HG03571 (cell line): ENCODE results near the gene ZNF329.
"Not testable (repeated sequence)": the region's sequence is repeated elsewhere in the genome, so short reads cannot be mapped to it uniquely, and the experiment has no call there.

Experiments used
- ATAC-seq: cut with Tn5 transposase; IDR thresholded peaks from one replicate; pipeline ENCODE4 v1.9.1; 2021; ENCODE audit not compliant: unreplicated experiment

The ZNF329 gene

DNA sequence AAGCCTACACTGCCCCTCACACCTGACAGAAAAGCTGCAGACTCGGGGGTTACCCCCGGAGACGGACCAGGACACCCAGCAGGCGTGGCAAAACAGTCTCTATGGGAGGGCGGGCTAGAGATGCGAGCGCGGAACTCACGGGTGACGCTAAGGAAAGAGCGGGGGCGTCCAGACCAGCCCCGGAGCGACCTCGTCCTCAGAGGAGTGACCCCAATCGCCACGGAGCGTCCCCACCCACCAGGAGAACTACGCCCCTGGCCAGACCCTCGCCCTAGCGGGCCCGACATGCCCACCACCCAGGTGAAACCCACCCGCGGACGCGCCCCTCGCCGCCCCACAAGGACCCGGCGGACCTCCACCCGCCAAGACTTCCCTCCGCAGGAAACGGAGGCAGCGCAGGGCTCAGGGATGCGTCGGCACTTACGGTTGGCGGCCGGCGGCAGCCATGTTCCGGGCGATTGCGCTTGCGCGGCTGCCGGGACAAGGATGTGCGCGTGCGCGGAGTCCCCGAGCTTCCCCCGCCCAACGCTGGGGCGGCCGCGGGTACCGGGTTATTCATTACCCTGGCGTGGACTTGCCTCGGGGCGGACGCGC is at the start of gene ZNF329:
Gene ZNF329, minus strand, starts transcription at position 462 of the 594 bp plus-strand sequence. CDS start 21,286 bp downstream, outside the sequence.
- ATAC-seq = peak; percentile 50

DNA sequence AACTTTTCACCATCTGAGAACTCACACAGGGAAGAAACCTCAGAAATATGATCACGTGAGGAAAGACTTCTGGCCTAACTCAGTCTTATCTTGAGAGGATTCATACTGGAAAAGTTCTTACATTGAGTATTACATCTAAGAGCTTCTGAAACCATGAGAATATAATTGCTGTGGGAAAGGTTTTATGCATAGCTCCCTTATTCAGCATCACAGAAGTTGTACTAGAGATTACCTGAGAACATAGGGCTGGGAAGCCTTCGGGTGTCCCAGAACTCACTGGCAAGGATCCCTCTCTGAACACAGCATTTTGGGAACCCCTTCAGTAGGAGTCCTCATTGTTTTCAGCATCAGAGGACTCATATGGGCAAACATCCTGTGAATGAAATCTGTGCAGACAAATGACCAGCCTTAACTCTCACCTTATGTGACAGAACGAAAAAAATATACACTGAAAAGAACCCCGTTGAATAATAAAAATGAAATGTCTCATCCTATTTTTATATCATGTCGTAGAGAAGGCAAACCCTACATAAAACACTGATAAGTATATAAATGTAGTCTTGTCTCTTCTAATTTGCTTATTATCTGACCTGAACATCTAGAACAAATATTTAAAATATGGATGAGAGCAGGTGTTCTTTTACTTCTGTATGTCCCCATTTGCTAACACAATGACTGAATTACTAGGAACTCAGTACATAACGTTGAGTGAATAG is 46.5 kb upstream of the ZNF329 start:
- no peak for ATAC-seq

DNA sequence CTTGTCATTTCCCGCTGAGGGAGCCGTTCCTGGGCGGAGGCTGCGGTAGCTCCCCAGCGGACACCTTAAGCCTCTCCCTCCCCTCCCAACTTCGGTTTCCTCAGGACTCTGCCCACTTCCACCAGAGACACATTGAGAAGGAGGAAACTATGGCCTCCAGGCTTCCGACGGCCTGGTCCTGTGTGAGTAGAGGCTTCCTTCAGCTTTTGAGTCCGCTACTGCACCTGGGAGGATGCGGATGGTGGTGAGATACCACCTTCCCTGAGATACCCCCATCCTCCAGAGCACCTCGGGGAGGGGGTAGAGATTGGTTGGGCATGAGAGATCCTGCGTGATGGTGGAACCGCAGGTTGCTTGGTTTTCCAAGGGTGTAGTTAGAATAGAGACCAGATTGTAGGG is 33.2 kb upstream of the ZNF329 start:
- ATAC-seq = no peak

DNA sequence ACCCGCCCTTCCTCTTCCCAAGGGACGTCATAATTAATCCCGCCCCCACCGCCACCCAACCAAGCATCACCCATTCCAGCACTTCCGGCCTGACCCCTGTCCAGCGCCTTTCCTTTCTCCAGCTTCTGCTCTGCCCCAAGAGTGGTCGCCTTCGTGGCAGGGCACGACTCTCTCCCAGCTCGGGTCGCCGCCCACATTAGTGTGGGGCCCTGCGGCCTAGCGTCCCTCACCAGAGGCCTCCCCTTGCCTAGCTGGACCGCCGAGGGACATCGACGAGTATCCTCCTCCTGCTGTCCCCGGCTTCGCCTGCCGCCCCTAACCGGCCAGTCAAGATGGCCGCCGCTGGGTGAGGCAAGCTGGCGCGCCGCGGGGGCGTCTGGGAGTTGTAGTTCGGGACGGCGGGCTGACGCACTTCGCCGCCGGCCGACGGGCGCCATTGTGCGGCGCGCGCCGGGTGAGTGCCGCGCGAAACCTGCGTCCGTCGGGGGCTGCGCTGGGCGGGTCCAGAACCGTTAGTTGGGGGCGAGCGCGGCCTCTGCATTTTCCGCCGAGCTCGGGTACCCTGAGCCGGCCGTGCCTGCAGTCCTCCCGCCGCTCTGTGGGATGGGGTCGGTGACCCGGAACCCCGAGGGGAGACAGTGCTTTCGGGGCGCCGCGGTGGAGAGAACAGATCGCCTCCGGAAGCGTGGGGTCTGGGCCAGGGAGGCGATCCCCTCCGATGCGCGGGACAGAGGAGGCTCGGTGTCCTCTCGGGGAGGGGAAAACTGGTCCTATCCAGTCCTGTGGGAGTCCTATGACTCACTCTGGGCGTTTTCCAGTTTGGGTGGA is 32.6 kb upstream of the ZNF329 start, which contains the start of gene ZNF274:
Gene ZNF274, plus strand, starts transcription at position 73 of the 828 bp plus-strand sequence. CDS start 905 bp downstream, outside the sequence.
- peak; percentile 79 for ATAC-seq

DNA sequence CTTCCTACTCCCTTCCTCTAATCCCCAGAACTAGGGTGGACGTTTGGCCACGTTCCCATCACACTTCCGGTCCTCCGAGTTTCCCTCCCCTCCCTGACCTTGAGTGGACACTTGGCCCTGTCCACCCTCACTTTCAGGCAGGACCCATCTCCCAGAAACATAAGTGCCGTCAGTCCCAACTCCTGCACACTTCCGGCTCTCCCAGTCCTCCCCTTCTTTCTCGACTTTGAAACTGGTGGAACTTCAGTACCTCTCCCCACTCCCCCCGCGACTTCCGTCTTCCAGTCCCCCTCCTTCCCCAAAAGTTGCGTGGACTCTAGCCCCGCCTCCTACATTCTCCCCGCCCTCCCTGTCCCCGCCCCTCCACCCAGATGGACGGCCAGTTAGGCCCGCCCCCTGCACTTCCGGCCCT is 32.0 kb upstream of the ZNF329 start:
- ATAC-seq = peak; percentile 2

DNA sequence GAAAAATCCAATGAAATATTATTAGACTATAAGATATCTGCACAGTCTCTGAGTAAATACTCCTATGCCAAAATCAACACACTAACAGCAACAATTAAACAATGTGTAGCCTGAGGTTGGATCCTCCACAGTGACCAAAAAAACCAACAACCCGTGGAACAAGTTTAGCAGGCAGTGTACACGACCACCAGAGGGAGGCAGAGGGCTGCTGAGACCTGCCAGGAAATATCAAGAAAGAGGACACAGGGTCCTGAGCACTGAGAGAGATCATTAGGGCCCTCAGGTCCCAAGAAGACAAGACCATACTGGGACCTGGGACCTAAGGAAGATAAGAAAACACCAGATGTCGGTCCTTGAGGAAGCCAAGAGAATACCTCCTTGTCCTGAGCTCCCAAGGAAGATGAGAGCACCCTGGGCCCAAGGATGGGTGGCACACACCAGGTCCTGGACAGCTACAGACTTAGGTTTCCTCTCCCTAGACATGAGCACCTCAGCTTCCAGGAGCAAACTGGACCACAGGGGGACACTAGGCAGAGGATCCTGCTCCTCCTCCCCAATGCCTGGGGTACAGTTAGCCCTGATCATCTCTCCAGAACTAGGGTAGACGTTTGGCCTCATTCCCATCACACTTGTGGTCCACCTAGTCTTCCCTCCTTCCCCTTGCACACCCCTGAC is 31.4 kb upstream of the ZNF329 start:
- ATAC-seq = no peak

DNA sequence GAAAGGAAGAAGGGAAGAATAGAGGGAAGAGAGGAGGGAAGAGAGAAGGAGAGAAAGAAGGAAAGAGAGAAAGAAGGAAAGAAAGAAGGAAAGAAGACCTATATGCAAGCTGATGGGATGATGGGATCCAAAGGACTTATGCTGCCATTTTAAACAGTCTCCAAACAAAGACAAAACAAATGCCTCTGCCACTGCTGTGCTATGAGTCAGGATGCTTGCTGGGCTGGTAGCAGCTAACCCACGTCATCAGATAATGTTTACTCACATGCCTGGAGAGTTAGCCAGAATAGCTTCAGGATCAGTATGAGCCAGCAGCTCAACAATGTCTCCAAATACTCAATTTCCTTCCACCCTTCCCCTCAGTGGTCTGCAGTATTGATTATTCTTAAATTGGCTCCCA is 20.3 kb upstream of the ZNF329 start:
- ATAC-seq = no peak

DNA sequence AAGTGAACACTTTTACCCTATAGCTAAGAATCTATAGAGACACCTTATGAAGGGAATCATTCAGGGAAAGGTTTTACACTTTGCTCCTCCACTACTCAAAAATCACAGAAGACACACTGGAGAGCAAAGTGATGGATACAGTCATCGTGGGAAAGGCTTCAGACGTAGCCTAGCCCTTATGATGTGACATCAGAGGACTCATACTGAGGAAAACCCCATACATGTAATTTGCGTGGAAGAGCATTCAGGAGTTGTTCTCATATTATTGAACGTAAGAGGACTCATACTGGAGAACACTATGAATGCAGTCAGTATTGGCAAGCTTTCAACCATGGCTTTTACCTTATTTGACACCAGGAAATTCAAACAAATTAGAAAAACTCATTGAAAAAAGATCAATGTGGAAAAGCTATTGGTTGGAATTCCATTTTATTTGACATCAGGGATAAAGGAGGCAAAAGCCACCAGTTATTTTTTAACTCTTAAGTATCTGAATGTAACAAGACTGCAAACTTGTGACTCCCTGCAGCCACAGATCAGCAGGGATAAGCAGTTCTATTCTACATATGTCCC is 16.2 kb upstream of the ZNF329 start:
- ATAC-seq = no peak

DNA sequence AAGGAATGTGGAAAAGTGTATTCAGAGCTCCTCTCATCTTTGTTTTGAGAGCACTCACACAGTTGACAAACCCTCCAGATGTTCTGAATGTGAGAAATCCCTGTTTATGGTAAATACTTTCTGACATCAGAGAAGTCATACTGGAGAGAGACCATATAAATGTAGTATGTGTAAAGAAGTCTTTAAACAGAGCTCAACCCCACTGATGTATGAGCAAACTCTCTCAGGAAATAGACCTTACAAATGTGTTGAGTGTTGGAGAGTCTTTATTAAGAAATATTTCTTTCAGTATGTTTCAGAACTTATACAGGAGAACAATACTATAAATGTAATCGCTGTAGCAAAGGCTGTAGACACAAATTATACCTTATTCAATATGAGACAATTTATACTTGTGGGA is 15.7 kb upstream of the ZNF329 start:
- ATAC-seq = no peak

DNA sequence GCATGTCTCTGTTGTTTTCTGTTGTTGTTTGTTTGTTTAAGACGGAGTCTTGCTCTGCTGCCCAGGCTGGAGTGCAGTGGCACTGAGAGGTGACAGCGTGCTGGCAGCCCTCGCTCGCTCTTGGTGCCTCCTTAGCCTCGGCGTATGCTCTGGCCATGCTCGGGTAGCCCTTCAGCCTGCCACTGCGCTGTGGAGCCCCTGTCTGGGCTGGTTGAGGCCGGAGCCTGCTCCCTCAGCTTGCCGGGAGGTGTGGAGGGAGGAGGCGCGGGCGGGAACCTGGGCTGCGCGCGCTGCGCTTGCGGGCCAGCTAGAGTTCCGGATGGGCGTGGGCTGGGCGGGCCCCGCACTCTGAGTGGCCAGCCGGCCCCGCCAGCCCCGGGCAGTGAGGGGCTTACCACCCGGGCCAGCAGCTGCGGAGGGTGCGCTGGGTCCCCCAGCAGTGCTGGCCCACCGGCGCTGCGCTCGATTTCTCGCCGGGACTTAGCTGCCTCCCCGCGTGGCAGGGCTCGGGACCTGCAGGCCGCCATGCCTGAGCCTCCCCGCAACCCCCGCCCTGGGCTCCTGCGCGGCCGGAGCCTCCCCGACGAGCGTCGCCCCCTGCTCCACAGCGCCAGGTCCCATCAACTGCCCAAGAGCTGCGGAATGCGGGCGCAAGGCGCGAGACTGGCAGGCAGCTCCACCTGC is 6.6 kb upstream of the ZNF329 start:
- no peak for ATAC-seq

DNA sequence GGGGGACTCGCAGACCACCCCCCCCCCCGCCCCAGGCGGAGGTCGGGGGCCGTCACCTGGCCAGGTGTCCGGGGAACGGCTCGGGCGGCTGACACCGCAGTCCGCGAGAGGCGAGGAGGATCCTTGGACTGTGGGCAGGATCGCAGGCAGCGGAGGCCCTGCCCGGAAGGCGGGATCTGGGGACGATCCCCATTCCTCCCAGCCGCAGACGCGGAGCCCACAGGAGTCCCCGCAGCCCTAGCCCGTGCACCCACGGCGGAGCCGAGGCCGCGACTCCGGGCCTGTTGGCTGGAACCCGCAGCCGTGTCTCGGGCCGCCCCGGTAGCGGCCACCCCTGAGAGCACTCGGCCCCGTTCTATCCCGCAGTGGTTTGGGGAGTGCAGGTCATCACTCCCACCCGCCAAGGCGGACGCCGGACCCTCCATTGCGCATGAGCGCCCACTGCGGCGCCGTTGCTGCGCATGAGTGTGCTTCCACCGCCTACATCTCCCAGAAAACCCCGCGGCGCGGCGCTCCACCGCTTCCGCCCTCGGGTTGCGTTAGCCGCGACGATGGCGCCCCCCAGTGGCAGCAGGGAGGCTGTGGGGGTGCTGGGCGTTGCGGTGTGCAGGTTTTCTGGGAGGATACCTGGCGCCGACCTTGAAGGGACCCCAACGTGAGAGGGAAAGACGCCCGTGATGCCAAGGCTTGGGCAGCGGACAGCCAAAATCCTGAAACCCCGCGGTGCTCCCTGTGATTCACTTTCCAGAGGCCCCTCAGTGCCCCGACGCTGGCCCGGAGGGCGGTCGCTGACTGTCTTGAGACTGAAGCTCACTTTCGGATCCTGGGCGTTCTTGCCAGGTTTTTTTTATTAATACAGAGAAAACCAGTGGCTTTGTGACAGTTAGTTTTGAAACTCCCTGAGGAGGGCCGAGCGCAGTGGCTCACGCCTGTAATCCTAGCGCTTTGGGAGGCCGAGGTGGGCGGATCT is 4.4 kb upstream of the ZNF329 start:
- ATAC-seq = peak; percentile 41

DNA sequence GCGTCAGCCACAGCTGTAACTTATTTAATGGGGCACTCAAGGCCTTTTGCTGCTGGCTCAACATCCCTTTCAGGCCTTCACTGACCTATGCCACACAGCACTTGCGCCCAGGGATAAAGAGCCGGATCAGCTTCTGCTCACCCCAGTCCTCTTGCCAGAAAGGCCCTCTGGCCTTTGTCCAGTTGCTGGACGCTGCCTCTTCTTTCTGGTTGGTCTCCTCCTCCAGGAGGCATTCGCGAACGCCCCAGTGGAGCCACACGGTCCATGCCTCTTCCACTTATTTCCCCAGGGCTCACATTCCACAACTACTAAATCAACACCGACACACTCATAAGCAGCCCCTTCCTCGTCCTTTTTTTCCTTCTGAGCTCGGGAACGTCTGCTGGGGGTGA is 3.7 kb upstream of the ZNF329 start:
- no peak for ATAC-seq

DNA sequence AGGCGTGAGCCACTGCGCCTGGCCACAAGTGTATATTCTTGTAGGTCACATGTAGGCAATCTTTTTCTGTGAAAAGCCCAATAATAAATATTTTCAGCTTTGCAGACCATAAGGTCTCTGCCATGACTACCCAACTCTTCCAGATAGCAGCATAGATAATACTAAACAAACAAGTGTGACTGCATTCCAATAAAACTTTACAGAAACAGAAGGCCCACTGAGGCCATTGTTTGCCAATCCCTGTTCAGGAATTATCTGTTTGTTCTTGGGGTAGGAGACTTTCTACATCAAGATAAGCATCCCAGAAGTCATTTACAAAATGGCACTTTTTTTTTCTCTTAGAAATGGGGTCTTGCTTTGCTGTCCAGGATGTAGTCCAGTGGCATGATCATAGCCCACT is 2.8 kb upstream of the ZNF329 start:
- ATAC-seq = no peak

DNA sequence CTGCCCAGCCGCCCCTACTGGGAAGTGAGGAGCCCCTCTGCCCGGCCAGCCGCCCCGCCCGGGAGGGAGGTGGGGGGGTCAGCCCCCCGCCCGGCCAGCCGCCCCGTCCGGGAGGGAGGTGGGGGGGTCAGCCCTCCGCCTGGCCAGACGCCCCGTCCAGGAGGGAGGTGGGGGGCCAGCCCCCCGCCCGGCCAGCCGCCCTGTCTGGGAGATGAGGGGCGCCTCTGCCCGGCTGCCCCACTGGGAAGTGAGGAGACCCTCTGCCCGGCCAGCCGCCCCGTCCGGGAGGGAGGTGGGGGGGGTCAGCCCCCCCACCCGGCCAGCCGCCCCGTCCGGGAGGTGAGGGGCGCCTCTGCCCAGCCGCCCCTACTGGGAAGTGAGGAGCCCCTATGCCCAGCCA is 3.1 kb downstream of the ZNF329 start:
- not testable (repeated sequence) for ATAC-seq

DNA sequence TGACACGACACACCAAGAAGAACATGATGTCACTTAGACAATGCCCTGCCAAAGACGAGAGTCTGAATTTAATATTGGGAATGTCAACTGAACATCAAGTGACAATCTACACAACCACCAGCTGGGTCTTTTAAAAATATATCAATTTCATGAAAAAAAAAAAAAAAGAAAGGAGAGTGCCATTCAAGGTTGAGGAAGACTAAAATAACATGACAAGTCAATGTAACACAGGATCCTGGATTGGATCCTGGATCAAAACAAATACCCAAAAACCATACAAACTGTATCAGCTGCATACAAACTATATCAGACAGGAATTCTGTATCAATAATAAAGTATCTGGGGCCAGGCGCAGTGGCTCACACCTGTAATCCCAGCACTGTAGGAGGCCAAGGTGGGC is 4.7 kb downstream of the ZNF329 start:
- ATAC-seq = no peak

DNA sequence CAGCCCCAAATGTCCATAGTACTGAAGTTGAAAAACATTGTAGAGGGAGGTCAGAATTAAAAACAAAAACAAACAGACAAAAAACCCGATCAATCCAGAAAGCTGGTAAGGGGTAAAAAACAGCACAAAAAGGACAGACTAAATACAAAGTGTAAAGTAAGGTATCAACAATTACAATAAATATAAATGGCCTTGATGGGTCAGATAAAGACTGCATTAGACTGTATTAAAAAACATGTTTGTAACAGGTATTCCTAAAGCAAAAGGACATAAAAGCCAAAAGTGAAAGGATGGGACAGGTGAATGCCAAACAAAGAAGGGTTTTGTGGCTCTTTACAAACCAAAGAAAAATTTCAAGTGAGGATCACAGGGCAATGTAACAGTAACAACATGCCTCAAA is 16.3 kb downstream of the ZNF329 start:
- no peak for ATAC-seq

DNA sequence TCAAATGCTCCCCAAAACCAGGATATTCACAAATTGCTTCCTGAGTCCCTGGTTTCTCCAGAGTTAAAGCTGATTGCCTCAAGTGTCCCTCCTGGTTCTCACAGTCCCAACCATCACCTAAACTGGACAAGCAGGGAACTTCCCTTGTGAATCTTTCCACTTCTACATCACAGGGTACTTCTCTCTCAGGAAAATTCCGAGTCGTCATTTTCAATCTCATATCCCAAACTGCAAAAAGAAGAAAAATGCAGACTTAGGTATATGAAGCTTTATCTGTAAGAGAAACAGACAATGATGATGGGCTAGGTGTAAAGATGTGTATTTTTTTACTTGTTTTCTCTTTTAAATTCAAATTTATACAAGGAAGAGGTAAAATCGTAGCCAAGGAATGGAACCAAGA is 21.3 kb downstream of the ZNF329 start:
- no peak for ATAC-seq

DNA sequence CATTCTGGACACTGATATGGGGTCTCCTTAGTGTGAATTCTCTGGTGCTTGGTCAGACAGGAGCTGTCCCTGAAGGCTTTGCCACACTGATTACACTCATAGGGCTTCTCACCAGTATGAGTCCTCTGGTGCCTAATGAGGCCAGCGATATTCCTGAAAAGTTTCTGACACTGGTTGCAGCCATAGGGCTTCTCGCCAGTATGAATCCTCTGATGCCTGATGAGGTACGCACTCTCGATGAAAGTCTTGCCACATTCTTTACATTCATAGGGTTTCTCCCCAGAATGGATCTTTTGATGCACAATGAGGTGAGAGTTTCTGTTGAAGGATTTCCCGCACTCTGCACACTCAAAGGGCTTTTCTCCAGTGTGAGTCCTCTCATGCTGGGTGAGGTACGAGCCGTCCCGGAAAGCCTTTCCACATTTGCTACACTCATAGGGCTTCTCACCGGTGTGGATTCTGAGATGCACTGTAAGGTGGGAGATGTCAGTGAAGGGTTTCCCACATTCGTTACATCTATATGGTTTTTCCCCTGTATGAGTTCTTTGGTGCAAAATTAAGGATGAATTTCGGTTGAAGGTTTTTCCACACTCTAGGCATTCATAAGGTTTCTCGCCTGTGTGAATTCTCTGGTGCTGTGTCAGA is 22.4 kb downstream of the ZNF329 start:
- no peak for ATAC-seq

DNA sequence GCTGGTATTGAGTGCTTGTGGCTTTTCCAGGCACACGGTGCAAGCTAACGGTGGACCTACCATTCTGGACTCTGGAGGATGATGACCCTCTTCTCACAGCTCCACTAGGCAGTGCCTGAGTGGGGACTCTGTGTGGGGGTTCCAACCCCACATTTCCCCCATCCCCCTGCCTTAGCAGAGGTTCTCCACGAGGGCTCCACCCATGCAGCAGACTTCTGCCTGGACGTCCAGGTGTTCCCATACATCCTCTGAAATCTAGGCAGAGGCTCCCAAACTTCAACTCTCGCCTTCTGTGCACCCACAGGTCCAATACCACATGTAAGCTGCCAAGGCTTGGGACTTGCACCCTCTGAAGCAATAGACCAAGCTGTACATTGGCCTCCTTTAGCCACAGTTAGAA is 27.2 kb downstream of the ZNF329 start:
- no peak for ATAC-seq
